ENCODE measurements around the gene GPC6.

Gene GPC6

GRCh38 chr13:93784191-93784590 is 557.6 kb downstream of the GPC6 start:
- TF ChIP-seq, protein P1, sequence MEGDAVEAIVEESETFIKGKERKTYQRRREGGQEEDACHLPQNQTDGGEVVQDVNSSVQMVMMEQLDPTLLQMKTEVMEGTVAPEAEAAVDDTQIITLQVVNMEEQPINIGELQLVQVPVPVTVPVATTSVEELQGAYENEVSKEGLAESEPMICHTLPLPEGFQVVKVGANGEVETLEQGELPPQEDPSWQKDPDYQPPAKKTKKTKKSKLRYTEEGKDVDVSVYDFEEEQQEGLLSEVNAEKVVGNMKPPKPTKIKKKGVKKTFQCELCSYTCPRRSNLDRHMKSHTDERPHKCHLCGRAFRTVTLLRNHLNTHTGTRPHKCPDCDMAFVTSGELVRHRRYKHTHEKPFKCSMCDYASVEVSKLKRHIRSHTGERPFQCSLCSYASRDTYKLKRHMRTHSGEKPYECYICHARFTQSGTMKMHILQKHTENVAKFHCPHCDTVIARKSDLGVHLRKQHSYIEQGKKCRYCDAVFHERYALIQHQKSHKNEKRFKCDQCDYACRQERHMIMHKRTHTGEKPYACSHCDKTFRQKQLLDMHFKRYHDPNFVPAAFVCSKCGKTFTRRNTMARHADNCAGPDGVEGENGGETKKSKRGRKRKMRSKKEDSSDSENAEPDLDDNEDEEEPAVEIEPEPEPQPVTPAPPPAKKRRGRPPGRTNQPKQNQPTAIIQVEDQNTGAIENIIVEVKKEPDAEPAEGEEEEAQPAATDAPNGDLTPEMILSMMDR (IDR thresholded peaks at IDR 0.05; ENCODE audit: low read depth, low read length, missing control alignments) = no peak
- DNase-seq (ENCODE audit: low read depth) = no peak

DNA sequence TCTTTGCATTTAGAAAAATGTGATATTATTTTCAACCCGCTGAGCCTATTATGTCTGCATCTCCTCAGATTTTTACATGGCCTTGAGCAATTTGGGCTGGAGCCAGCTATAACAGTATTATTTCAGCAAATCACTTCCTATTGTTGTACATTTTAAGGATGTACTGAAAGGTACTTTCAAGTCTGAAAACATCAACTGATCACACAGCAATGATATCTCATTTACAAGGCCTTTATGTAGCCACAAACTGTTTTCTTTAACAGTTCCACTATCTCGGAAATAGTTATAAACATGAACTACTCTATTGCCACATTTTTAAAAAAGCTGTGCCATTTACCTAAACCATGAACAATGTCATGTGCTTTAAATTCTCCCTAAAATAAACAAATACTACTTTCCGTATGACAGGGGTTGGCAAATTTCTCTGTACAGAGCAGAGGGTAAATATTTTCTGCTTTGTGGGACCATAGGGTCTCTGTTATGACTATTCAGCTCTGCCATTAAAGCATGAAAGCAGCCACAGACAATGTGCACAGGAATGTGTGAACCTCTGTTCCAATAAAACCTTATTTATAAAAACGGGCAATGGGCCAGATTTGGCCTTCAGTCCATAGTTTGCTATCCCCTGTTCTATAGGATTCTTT is 560.4 kb downstream of the GPC6 start:
- DNase-seq (ENCODE audit: low read depth) = no peak
- H3K4me3 ChIP-seq (ENCODE audit: low read depth, low read length) = no peak overlapping the region
- TF ChIP-seq, protein P1 (IDR thresholded peaks at IDR 0.05; ENCODE audit: low read depth, low read length, missing control alignments) = no peak

More at GRCh38 chr13:93784191-93784590, 557.6 kb downstream of the GPC6 start:
- no peak overlapping the region for H3K4me3 ChIP-seq (ENCODE audit: low read depth, low read length)

DNA sequence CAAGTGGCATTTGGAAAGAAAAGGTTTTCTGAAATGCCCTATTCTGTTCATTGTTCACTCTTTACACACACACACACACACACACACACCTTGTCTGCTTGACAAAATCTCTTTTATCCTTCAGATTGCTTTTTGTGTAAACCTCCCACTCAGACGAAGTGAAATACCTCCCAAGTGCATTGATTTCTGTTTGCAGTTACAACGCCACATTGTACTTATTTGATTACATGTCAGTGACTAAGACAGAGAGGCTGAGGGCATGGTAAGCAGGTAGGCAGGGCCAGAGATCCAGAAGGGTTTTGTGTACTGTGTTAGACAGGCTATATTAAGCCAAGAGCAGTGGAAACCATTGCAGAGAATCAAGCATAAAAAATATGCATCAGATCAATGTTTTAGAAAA is 561.8 kb downstream of the GPC6 start:
- DNase-seq (ENCODE audit: low read depth) = no peak
- no peak overlapping the region for H3K4me3 ChIP-seq (ENCODE audit: low read depth, low read length)
- TF ChIP-seq, protein P1 (IDR thresholded peaks at IDR 0.05; ENCODE audit: low read depth, low read length, missing control alignments) = no peak

DNA sequence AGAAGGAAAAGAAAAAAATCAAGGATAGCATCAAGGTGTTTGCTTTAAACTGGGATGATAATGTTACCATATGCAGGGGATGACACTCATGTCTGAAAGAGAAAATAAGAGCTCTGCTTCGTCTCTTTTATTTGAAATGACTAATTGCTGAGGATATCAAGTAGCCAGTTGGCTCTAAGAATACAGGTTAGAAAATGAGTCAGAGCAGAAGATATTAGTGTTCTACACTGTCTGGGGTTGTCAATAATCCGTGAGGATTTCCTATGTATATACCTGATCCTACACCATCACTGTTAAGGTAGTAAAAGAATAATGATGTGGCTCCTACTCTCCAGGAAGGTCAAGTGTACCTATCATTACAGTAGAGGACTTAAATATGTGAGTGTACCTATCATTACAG is 562.5 kb downstream of the GPC6 start:
- TF ChIP-seq, protein P1 (IDR thresholded peaks at IDR 0.05; ENCODE audit: low read depth, low read length, missing control alignments) = no peak
- H3K4me3 ChIP-seq (ENCODE audit: low read depth, low read length) = no peak overlapping the region

DNA sequence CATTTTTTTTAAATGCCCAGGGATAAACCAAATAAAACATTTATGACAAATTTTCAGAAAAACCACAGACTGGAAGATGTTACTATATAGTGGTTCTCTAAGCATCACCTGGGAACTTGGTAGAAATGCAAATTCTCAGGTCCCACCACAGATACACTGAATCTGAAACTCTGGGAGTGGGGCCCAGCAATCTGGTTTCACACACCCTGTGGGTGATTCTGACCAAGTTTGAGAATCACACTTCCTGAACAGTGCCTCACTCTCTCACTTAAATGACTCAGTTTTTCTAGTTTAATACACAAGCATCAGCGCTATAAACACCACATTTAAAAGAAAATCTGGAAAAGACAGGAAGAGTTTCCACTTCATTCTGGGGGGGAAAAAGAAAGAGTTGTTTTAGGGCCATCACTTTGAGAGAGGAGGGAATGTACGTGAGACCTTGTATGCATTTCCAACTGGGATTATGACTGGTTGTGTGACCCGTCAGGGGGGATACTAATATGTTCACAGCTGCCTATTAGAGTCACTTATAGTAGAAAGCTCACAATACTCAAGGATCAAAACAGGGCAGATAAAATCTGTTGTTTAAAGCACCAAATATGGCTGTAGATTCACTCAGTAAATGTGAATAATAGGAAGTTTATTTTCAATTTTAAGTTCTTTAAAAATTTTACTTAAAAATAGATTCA is 567.7 kb downstream of the GPC6 start:
- DNase-seq (ENCODE audit: low read depth) = peak; percentile 25
- TF ChIP-seq, protein P1 (IDR thresholded peaks at IDR 0.05; ENCODE audit: low read depth, low read length, missing control alignments) = no peak

More for the DNA sequence above, 562.5 kb downstream of the GPC6 start:
- DNase-seq (ENCODE audit: low read depth) = no peak

DNA sequence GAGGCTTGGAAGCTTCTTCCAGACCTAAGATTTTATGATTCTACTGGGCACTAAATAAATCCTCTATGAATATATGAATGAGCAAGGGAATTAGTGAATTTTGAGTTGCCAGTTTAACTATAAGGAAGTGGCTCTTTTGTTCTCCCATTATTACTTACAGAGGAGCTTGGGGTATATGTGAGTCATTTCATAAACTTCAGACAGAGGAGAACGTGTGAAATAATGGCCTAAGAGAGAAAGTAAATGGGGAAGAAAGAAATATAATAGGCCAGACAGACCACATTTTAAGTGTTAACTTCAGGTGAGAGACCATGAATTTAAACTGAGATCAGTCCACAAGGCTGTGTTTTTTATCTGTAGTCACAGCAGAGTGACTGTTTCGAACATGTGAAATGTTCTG is 570.9 kb downstream of the GPC6 start:
- H3K4me3 ChIP-seq (ENCODE audit: low read depth, low read length) = no peak overlapping the region
- no peak for DNase-seq (ENCODE audit: low read depth)
- TF ChIP-seq, protein P1 (IDR thresholded peaks at IDR 0.05; ENCODE audit: low read depth, low read length, missing control alignments) = no peak

More for the DNA sequence above, 567.7 kb downstream of the GPC6 start:
- no peak overlapping the region for H3K4me3 ChIP-seq (ENCODE audit: low read depth, low read length)

All from GM12864 (cell line).